Activated CD8-positive, alpha-beta T cell treated with anti-CD3 and anti-CD28 coated beads, Interleukin-2, amount 10 ng/mL, durations not matched to agents 7 days and 5 days (primary cell): ENCODE measurements around the gene JOSD2. TPM values are rescaled to one million over a fixed set of nuclear protein-coding genes. Genes with fewer than 3 reads are reported as not detected.

Experiments
- ATAC-seq: fragments of 150-1000 bp; cut with Tn5 transposase; one replicate; pipeline ENCODE4 v1.10.0; 2021; ENCODE audit warnings: moderate library complexity
- CTCF ChIA-PET: fragments of 350-600 bp; sonication (Branson Sonifier 250); formaldehyde crosslinking; loops from one replicate; lab custom pipeline; 2021; ENCODE audit warnings: antibody characterized with exemption; lab: Charles Lee
- POLR2A ChIA-PET: fragments of 350-600 bp; sonication (Branson Sonifier 250); formaldehyde crosslinking; loops from one replicate; lab custom pipeline; 2021; ENCODE audit warnings: antibody characterized with exemption; lab: Charles Lee
- DNase-seq: peaks from one replicate; pipeline ENCODE4 v3.0.0-alpha.2; 2020
- H3K27ac Mint-ChIP-seq: one replicate; pipeline ENCODE4 v1.8.0; 2021; ENCODE audit warnings: mild to moderate bottlenecking, mixed read lengths
- H3K27me3 Mint-ChIP-seq: one replicate; pipeline ENCODE4 v1.8.0; 2021; ENCODE audit warnings: low read depth, mixed read lengths
- H3K36me3 Mint-ChIP-seq: one replicate; pipeline ENCODE4 v1.8.0; 2021; ENCODE audit warnings: low read depth, mixed read lengths
- H3K4me1 Mint-ChIP-seq: one replicate; pipeline ENCODE4 v1.8.0; 2021; ENCODE audit warnings: low read depth, mixed read lengths
- H3K4me3 Mint-ChIP-seq: one replicate; pipeline ENCODE4 v1.8.0; 2021; ENCODE audit warnings: mild to moderate bottlenecking, mixed read lengths
- H3K9me3 Mint-ChIP-seq: one replicate; pipeline ENCODE4 v1.8.0; 2022; ENCODE audit warnings: mixed read lengths; ENCODE audit not compliant: insufficient read depth
- total RNA-seq, 2 experiments: library from RNA; stranded (reverse); gene quantifications; one replicate each; pipeline ENCODE4 v1.2.3, GENCODE V29; 2021

The JOSD2 gene
- total RNA-seq, 2 experiments from 2014 or later = 49.8 to 51.3 TPM

GRCh38 chr19:50518091-50519005 lies 7.4 kb upstream of the JOSD2 start:
- no peak overlapping the region for H3K4me3 Mint-ChIP-seq
- ATAC-seq (no peak), DNase-seq (no peak)
- CTCF ChIA-PET = no interaction called here
- H3K4me1 Mint-ChIP-seq = peaks cover 2% of the 10 kb centered on the region
- no peaks in the 10 kb centered on the region for H3K36me3 Mint-ChIP-seq
- no peaks in the 10 kb centered on the region for H3K27me3 Mint-ChIP-seq
- POLR2A ChIA-PET = interaction anchor here (0.7 kb wide), 1 partner anchor 11 kb away, joined by 4 read pairs; no protein-coding TSS in a partner anchor
- H3K27ac Mint-ChIP-seq = no peak overlapping the region
- H3K9me3 Mint-ChIP-seq = no peaks in the 10 kb centered on the region

- Mint-ChIP-seq H3K9me3 (no peaks in the 10 kb centered on the region), H3K27ac (no peak overlapping the region), H3K4me1 (peaks cover 2% of the 10 kb centered on the region), H3K36me3 (no peaks in the 10 kb centered on the region), H3K27me3 (no peaks in the 10 kb centered on the region), H3K4me3 (no peak overlapping the region)
- POLR2A ChIA-PET = no interaction called here
- ATAC-seq (no peak), DNase-seq (no peak)
- CTCF ChIA-PET = no interaction called here
Measured at GRCh38 chr19:50517704-50518075, 6.7 kb upstream of the JOSD2 start.

- H3K27me3 Mint-ChIP-seq = no peaks in the 10 kb centered on the region
- ATAC-seq = no peak
- H3K36me3 Mint-ChIP-seq = no peaks in the 10 kb centered on the region
- peaks cover 2% of the 10 kb centered on the region for H3K4me1 Mint-ChIP-seq
- no peak overlapping the region for H3K4me3 Mint-ChIP-seq
- POLR2A ChIA-PET = no interaction called here
- DNase-seq = no peak
- CTCF ChIA-PET = interaction anchor here (1.5 kb wide), 1 partner anchor 40 kb away, joined by 6 read pairs; no protein-coding TSS in a partner anchor
- H3K27ac Mint-ChIP-seq = no peak overlapping the region
- no peaks in the 10 kb centered on the region for H3K9me3 Mint-ChIP-seq
Measured at GRCh38 chr19:50516964-50517703, 6.1 kb upstream of the JOSD2 start.

GRCh38 chr19:50516456-50516855 lies 5.5 kb upstream of the JOSD2 start:
- H3K4me1 Mint-ChIP-seq = peaks cover 5% of the 10 kb centered on the region
- H3K4me3 Mint-ChIP-seq = no peak overlapping the region
- DNase-seq (no peak), ATAC-seq (no peak)
- ChIA-PET CTCF (interaction anchor here (1.5 kb wide), 1 partner anchor 40 kb away, joined by 6 read pairs; no protein-coding TSS in a partner anchor), POLR2A (no interaction called here)
- H3K9me3 Mint-ChIP-seq = no peaks in the 10 kb centered on the region
- no peaks in the 10 kb centered on the region for H3K36me3 Mint-ChIP-seq
- H3K27ac Mint-ChIP-seq = no peak overlapping the region
- H3K27me3 Mint-ChIP-seq = no peaks in the 10 kb centered on the region

- H3K27me3 Mint-ChIP-seq = no peaks in the 10 kb centered on the region
- H3K4me1 Mint-ChIP-seq = peaks cover 15% of the 10 kb centered on the region
- H3K4me3 Mint-ChIP-seq = no peak overlapping the region
- CTCF ChIA-PET = interaction anchor here (1.5 kb wide), 1 partner anchor 42 kb away, joined by 6 read pairs; no protein-coding TSS in a partner anchor
- ATAC-seq (no peak), DNase-seq (no peak)
- POLR2A ChIA-PET = no interaction called here
- no peak overlapping the region for H3K27ac Mint-ChIP-seq
- H3K36me3 Mint-ChIP-seq = no peaks in the 10 kb centered on the region
- H3K9me3 Mint-ChIP-seq = no peaks in the 10 kb centered on the region
Measured at GRCh38 chr19:50515168-50515561, 4.2 kb upstream of the JOSD2 start.

GRCh38 chr19:50514346-50515167 lies 3.6 kb upstream of the JOSD2 start:
- no peak overlapping the region for H3K27ac Mint-ChIP-seq
- H3K4me3 Mint-ChIP-seq = no peak overlapping the region
- ATAC-seq (no peak), DNase-seq (no peak)
- H3K36me3 Mint-ChIP-seq = no peaks in the 10 kb centered on the region
- CTCF ChIA-PET = no interaction called here
- POLR2A ChIA-PET = no interaction called here
- peaks cover 17% of the 10 kb centered on the region for H3K4me1 Mint-ChIP-seq
- no peaks in the 10 kb centered on the region for H3K9me3 Mint-ChIP-seq
- H3K27me3 Mint-ChIP-seq = no peaks in the 10 kb centered on the region

GRCh38 chr19:50513746-50514345 lies 2.9 kb upstream of the JOSD2 start, which contains the start of gene ASPDH:
ASPDH (minus strand) TSS chr19:50513913; CDS start chr19:50513823, 90 bp downstream.
- Mint-ChIP-seq H3K36me3 (peaks cover 3% of the 10 kb centered on the region), H3K9me3 (no peaks in the 10 kb centered on the region), H3K4me3 (no peak within 1 kb of the TSS), H3K4me1 (peaks cover 18% of the 10 kb centered on the region), H3K27ac (peak within 1 kb of the TSS; percentile 37), H3K27me3 (no peaks in the 10 kb centered on the region)
- ChIA-PET CTCF (no interaction called here), POLR2A (no interaction called here)
- DNase-seq = no peak
- no peak for ATAC-seq

GRCh38 chr19:50512999-50513745 lies 2.2 kb upstream of the JOSD2 start:
- Mint-ChIP-seq H3K27me3 (no peaks in the 10 kb centered on the region), H3K36me3 (peaks cover 5% of the 10 kb centered on the region), H3K4me1 (peaks cover 20% of the 10 kb centered on the region), H3K9me3 (no peaks in the 10 kb centered on the region), H3K27ac (peak overlapping the region; percentile 37), H3K4me3 (no peak overlapping the region)
- ATAC-seq = no peak
- no peak for DNase-seq
- ChIA-PET CTCF (interaction anchor here (1.6 kb wide), 1 partner anchor 25 kb away, joined by 4 read pairs; no protein-coding TSS in a partner anchor), POLR2A (no interaction called here)

- ATAC-seq = no peak
- no peaks in the 10 kb centered on the region for H3K9me3 Mint-ChIP-seq
- no peak for DNase-seq
- peaks cover 22% of the 10 kb centered on the region for H3K4me1 Mint-ChIP-seq
- H3K27me3 Mint-ChIP-seq = no peaks in the 10 kb centered on the region
- peak overlapping the region; percentile 37 for H3K27ac Mint-ChIP-seq
- CTCF ChIA-PET = interaction anchor here (1.6 kb wide), 2 partner anchors 25 kb away, joined by 4 to 5 read pairs; no protein-coding TSS in a partner anchor
- peaks cover 5% of the 10 kb centered on the region for H3K36me3 Mint-ChIP-seq
- no peak overlapping the region for H3K4me3 Mint-ChIP-seq
- POLR2A ChIA-PET = interaction anchor here (1.7 kb wide), 1 partner anchor 128 kb away, joined by 4 read pairs; the partner anchor contains the start of gene POLD1
Measured at GRCh38 chr19:50512112-50512998, 1.4 kb upstream of the JOSD2 start.

- no peak for DNase-seq
- H3K9me3 Mint-ChIP-seq = no peaks in the 10 kb centered on the region
Measured at GRCh38 chr19:50510700-50511068, 307 bp downstream of the JOSD2 start.

More at GRCh38 chr19:50510700-50511068, 307 bp downstream of the JOSD2 start:
- ATAC-seq = no peak
- POLR2A ChIA-PET = interaction anchor here (0.6 to 1.7 kb wide), 4 partner anchors 9 to 126 kb away, joined by 3 to 4 read pairs (median 3); partner anchors contain the start of gene POLD1
- H3K27ac Mint-ChIP-seq = peak overlapping the region; percentile 97
- CTCF ChIA-PET = interaction anchor here (1.1 to 1.7 kb wide), 4 partner anchors 10 to 46 kb away, joined by 3 to 7 read pairs (median 4); no protein-coding TSS in a partner anchor
- H3K27me3 Mint-ChIP-seq = no peaks in the 10 kb centered on the region
- H3K36me3 Mint-ChIP-seq = peaks cover 5% of the 10 kb centered on the region
- peak overlapping the region; percentile 94 for H3K4me3 Mint-ChIP-seq
- peaks cover 22% of the 10 kb centered on the region for H3K4me1 Mint-ChIP-seq
